GM19023 (cell line): ENCODE results near the gene REEP3.

ENCODE experiments used
- ATAC-seq: cut with Tn5 transposase; IDR thresholded peaks from one replicate; pipeline ENCODE4 v1.9.1; 2021; ENCODE audit warnings: mild to moderate bottlenecking, moderate library complexity; ENCODE audit not compliant: unreplicated experiment

Gene REEP3

DNA sequence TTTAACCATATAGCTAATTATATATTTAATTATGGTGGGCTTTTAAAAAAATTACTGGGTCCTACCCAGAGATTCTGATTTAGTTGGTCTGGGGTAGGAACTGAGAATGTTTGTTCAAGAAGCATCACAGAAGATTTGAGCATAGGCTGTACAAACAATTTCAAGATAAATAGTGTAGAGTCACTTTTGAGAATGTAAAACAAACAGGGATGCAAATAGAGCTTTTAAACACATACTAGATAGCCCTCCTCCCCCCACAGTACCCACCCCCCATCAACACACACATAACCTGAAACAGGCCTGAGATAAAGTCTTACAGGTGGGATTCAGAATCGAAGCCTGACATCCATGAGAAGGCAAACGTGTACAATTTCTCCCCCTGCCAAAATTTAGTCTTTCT lies 15.6 kb upstream of the REEP3 start:
- no peak for ATAC-seq

DNA sequence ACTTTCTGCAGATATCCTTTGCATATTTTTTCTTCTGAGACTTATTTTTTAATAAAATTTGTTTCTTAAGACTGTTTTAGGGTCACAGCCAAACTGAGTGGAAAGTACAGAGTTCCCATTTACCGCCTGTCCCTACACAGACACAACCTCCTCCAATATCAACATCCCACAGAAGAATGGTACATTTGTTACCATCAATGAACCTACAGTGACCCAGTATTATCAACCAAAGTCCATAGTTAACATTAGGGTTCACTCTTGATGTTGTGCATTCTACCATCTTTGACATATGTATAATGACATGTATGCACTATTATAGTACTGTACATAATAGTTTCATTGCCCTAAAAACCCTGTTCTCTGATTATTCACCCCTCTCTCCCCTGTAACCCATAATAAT lies 14.6 kb upstream of the REEP3 start:
- no peak for ATAC-seq

DNA sequence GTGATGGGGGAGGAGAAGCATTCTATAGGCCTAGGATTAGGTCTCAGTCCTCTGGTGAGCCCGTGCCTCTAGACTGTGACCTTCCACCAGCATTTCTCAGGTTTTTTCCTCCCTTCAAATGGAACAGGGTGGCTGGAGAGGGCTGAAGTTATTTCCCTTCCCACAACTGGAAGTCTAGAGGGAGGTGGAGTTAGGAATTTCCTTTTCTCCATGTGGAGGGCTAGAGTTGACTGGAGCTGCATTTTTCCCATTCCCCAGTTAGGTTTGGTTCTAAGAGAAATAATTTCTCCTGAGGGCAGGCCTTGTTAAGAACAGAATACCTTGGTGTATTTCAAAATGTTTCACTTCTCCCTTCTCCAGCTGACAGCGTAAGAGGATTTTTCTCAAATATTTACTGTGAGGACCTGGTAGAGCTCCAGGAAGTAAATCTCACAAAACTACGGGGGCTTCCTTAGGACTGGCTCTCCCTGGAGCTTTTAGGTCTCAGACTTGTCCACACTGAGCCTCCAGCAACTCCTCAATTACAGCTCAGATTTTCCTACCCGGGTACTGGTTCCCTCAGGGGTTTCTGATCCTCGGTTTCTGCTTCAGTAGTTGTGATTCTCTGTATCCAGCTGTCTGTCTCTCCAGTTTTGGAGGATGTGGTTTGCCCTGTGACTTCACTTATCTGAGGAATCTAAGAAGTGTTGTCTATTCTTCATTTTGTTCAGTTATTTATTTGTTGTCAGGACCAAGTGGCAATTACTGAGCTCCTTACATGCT lies 6.0 kb upstream of the REEP3 start:
- no peak for ATAC-seq

DNA sequence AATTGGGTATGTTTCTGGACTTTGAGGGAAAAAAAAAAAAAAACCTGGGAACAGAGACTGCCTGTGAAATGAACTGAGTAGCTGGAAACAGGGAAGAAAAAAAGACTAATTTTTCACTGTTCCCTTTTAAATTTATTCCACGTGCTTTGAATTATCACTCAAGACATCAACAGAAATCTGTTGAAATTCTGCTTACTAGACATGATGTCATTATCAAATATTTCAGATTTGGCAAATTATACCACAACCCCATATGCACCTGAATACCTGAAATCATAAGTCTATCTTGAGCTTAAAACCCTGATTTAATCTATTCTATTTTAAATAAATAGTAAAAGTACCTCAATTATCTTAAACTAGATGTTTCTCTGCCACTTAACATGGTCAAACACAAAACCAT lies 5.0 kb upstream of the REEP3 start:
- ATAC-seq, result no peak

DNA sequence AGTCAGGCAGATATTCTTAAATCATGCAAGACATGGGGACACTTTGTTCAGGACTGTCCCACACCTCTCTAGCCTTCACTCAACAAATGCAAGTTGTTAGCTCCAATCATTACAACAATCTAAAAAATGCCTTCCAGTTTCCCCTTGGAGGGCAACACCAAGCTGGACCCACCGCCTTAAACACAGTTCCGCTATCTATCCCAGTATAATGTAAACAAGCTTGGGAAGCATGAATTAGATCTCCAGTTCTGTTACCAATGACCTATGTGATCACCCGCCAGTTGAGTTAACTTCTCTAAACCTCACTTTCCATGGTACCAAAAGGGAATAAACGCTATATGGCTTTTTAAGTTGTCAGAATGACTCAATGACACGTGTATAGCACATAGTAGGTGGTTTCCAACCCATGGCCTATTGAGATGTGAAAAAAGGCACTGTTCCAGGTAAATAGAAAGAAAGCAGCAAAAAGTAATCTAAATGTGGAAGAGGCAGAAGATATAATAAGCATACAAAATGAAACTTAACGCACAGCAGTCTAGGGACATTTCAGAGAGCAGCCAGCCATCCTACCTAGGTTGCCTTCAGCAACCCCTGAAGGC lies 2.4 kb upstream of the REEP3 start:
- no peak for ATAC-seq

DNA sequence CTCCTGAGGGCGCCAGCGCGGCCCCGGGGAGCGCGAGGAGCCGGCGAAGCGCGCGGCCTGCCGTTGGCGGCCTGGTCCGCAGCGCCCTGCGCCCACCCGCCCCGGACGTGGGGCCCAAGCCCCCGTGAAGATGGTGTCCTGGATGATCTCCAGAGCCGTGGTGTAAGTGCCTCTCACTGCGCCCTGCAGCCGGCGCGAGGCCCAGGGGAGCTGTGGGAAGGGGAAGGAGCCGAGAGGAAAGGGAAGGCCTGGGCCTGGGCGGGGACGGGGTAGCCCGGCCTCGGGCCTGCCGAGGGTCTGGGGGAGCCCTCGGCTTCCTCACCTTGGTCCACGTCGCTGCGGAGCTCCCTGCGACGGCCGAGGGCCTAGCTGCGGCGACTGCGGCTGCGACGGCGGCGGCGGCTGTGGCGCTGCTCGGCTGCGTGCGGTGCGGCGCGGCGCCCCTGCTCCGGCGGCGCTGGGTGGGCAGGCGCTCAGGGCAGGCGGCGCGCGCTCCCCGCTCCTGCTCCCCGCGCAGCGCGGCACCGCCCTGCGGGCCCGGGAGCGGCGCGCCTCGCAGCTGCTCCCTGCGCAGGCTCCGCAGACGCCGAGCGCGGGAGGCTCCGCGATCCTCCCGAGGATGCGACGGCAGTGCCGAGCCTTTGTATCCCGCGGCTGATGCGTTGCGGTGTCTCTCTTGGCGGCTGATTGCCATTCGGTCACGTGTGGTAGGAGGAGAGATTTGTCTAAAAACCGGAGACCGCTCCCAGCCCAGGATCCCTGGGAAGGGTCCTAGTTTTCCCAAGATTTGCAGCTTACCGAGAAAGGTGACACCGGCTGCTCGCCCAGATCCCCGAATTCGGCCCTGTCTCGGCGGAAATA lies 445 bp downstream of the REEP3 start:
- peak; percentile 70 for ATAC-seq

DNA sequence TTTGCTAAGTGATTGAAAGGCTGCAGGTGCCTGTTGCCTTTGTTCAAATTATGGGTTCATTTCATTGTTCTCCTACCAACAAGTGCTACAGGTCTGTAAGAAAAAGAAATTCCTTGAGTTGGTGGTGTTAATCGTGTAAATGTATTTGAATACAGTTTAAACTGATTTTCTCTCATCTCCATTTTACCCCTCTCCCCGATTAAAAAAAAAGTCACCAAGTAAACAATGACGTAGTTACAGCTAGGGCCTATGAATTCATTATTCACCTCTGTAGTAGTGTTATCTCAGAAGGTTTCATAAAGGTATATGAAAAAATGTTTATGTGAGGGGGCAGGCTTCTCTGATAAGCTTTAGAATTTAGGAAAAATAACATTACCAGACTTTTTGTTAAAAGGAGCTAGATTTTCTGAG lies 1.1 kb downstream of the REEP3 start:
- no peak for ATAC-seq

DNA sequence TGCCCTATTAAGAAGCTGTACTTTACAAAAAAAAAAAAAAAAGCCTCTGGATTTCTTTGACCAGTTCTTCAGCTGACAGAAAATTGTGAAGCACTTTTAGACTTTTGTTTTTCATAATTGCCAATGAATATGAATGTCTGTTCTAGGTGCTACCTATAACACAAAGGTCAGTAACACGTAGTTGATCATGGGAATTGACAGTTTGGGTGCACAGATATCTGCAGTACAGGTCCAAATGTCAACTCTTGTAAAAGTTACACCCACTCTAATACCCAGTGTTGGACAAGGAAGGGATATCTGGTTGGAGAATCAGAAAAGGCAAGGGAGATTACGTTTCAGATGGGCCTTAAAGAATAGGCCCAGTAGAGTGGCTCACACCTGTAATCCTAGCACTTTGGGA lies 1.8 kb downstream of the REEP3 start:
- no peak for ATAC-seq

DNA sequence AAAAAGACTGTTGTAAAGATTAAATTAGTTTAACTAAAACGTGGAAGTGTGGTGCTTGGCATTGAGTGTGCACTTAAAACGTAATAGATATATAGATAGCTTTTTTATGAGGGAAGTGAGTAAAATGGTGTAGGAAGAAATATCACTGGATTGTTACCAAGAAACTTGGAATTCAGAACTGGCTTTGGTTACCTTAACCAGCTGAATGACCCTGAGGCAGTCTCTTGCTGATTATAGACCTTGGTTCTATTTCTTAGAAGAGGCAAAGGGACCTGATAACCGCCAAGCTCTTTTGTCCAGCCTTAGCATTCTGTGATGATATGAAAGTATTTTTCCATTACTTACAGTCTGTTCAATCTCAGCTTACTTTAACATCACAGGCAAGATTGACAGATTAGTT lies 3.8 kb downstream of the REEP3 start:
- no peak for ATAC-seq

DNA sequence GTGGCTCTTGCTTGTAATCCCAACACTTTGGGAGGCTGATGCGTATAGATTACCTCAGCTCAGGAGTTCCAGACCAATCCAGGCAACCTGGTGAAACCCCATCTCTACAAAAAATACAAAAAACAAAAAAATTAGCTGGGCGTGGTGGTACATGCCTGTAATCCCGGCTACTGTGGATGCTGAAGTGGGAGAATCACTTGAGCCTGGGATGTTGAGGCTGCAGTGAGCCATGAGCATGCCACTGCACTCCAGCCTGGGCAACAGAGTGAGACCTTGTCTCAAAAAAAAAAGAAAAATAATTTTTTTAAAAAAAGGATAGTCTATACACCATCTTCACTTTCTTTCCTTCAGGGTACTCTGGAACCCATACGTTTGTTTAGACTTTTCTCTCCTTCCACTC lies 6.2 kb downstream of the REEP3 start:
- no peak for ATAC-seq

DNA sequence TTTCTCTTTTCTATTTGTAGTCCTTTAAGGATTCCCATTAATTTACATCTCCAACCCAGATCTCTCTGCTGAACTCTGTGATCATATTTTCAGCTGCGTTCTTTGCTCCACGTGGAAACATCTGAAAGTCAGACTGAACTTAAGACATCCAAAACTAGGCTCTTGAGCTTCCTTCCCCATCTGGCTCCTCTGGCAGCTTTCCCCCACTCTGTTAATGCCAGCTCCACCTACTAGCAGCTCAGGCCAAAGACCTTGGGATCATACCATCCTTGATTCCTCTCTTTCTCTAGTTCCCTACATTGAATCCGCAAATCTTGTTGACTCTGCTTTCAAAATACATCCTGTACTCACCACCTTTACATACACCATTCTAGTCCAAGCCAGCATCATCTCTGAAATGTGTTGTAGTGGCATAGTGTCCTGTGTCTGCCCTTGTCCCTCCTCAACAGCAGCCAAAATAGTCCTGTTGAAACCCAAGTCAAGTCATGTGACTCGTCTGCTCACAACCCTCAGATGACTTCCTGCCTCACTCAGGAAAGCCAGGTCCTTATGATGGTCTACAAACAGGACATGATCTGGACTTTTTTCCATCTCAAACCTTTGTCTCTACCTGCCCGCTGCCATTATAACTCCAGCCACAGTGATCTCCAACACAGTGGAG lies 7.0 kb downstream of the REEP3 start:
- ATAC-seq, result no peak

DNA sequence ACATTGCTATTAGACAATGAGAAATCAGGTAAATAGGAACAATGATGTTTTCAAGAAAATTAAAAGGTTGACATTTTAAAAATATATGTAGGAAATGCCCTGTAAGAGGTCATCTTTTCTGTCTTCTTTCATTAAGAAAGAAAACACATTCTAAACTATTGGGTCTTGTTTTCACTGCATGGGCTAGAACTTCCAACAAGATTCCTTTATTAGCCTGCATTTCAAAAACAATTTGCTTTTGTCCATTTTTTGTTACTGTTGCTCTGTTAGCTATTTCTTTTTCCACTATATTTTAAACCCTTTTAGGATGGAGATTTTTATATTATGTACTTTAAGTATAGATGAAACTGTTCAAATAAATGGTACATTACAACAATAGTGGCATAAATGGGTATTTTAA lies 9.2 kb downstream of the REEP3 start:
- ATAC-seq, result no peak

DNA sequence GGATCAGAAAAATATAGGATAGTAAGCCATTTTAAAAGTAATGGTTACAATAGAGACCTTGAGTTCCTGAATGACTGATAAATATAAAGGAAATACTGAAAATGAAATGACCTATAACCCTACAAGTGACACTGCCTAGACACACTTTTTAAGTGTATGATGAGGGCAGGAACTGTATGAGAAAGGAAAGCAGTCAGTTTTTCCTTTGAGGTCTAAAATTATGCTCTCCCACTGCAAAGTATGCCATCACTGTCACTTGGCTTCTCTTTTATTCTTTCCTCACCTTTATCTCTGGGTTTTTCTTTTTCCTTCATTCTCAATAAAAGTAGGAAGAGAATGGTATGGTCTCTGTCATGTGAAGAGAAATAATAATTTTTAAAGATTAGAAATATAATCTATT lies 13.5 kb downstream of the REEP3 start:
- no peak for ATAC-seq

DNA sequence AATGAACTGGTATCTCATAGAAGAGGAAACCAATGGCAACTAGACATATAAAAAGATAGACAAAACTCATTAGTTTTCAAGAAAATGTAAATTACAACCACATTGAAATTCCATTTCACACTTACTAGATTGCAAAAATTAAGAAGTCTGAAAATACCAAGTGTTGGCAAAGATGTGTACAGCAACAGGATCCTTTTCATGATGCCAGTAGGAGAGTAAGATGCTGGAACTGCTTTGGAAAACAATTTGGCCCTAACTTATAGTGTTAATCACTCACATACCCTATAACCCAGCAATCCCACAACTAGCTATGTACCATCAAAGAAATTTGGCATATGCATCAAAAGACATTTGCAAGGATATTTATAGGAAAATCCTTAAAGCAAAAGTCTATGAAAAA lies 15.5 kb downstream of the REEP3 start:
- ATAC-seq, result no peak

DNA sequence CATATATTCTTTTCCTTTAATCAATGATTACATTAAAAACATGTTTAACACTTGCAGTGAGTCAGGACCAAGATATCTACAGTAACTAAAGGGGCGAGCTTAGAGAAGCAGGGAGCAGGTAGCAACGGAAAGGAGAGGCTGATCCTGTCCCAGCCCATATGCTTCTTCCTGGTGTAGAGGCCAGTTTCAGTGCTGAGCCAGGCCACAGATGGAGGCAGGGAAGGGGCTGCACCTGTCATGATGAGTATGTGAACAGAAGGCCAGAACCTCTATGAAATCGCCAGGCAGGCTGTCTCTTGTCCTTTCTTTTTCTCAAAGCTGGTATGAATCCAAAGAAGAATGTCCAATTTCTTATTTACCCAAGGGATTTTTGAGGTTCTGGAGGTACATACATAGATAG lies 16.3 kb downstream of the REEP3 start:
- ATAC-seq, result no peak

DNA sequence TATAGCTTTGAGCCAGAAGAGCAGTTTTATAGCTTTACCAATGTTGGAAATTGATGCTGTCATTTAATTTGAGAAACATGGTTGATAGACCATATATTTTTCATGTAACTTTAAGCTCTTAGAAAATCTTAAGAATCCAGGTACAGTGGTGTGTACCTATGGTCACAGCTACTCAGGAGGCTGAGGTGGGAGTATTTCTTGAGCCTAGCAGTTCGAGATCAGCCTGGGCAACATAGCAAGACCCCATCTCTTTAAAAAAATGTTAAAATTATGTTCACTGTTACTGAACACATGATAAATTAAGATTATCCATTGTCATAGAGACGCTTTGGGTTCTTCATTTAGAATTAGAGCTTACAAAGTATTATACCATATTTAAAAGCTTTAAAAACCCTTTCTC lies 18.2 kb downstream of the REEP3 start:
- ATAC-seq, result no peak

DNA sequence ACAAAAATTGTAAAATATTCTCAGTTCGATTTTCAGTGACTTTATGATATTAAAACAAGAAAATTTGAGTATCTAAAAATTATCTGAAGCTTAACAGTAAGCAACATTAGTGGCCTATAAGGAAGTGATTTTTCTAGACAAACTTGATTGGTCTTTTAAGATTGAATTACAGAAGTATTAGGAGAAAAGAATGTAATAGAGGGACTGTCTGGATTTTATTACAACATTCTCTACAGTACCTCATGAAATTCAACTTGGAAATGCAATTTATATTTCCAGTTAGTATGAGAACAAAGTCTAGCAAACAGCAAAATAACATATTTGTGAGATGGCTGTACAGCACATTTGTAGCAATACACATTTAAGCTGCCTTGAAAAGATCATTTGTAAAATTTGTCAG lies 18.8 kb downstream of the REEP3 start:
- no peak for ATAC-seq

DNA sequence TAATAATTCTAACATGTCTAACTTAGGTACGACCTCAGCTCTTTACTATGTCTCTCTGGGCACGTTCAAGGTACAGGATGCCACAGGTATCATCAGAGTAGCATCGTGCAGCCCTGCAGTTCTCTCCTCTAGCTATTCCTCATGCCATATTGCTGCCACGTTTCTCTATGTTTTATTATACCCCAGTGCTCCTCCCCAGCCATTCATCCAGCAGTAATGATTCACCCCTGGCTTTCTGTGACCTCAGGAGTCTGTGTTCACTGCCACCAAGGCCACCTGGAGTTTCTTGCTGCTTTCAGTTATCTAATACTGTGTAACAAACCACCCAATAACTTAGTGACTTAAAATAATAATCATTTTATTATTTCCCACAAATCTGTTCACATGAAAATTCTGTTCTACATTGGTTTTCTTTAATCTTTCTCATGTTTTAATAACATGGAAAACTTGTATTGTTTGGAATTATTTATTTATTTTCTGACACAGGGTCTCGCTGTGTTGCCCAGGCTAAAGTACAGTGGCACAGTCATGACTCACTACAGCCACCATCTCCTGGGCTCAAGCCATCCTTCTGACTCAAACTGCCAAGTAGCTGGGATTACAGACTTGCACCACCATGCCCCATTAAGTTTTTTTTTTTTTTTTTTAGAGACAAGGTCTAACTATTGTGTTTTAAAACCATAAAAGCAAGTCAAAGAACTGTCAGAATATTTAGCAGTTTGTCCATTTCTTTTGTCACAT lies 21.8 kb downstream of the REEP3 start:
- ATAC-seq, result no peak

DNA sequence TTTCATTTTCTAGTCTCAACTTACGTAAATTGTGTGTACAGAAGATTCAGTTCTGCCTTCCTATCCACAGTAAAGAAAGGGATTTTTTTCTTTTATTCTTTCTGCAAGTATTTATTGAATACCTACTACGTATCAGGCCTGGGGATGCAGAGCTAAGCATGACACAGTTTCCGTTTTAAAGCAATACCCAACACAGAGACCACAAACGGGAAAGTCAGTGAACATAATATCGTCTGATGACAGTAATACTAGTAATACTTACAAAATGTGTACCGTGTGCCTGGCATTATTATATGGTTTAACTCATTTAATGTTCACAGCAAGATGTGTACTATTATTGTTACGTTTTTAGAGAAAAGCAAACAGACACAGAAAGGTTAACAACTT lies 22.4 kb downstream of the REEP3 start:
- ATAC-seq, result no peak

DNA sequence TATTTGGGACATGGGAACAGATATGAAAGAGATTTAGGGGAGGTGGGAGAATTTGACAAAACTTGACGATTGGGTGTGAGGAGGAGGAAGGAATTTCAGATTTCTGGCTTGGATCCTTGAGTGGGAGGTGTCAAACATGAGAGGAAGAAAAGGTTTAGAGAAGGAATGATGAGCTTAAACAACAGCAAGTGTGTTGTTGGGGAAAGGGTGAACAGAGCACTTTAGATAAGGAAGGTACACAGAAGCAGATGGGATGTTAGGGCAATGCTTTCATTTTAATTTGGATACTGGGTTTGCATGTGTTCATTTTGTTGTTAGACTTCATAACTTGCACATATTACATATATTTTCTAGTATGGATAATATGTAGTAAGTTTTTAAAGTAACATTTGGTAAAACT lies 23.2 kb downstream of the REEP3 start:
- no peak for ATAC-seq
